ENCODE measurements around the gene SLC1A2.
A peak's percentile ranks its signal among the peaks of the same experiment; 100 is the strongest.

SLC1A2 gene

GRCh38 chr11:35316161-35316560 lies 103.2 kb downstream of the SLC1A2 start:
- Histone ChIP-seq H3K4me3 (ENCODE audit: insufficient read depth, low read length, poor library complexity, severe bottlenecking) (no peak overlapping the region), H3K9me3 (ENCODE audit: insufficient read depth, low read length) (no peaks in the 10 kb centered on the region), H3K27me3 (ENCODE audit: low read length) (no peaks in the 10 kb centered on the region), H3K9ac (ENCODE audit: low read length) (no peak overlapping the region), H3K36me3 (ENCODE audit: low read length) (no peaks in the 10 kb centered on the region), H3K9me2 (replicated peaks; ENCODE audit: insufficient read depth, low read length) (0 out of 2 replicates have a peak, but pooled peaks cover 4% of the 10 kb centered on the region), H2AFZ (ENCODE audit: low read depth, low read length, severe bottlenecking) (no peak overlapping the region), H3F3A (ENCODE audit: insufficient read depth) (no peaks in the 10 kb centered on the region), H3K27ac (ENCODE audit: low read depth, low read length) (no peak overlapping the region), H3K4me2 (ENCODE audit: low read depth, low read length, poor library complexity, severe bottlenecking) (no peak overlapping the region), H3K79me2 (ENCODE audit: insufficient read depth, low read length) (no peaks in the 10 kb centered on the region), H4K20me1 (ENCODE audit: low read depth, low read length) (no peaks in the 10 kb centered on the region)
- no peak for TF ChIP-seq CTCF (IDR thresholded peaks at IDR 0.05; ENCODE audit: insufficient read depth, low read length, poor library complexity, severe bottlenecking)
- no peak for TF ChIP-seq EZH2phosphoT487 (conservative IDR thresholded peaks at IDR 0.05; ENCODE audit: low read length)

- Histone ChIP-seq H2AFZ (ENCODE audit: low read depth, low read length, severe bottlenecking) (no peak overlapping the region), H3K4me3 (ENCODE audit: insufficient read depth, low read length, poor library complexity, severe bottlenecking) (no peak overlapping the region), H3K9me2 (replicated peaks; ENCODE audit: insufficient read depth, low read length) (no peaks in the 10 kb centered on the region), H4K20me1 (ENCODE audit: low read depth, low read length) (no peaks in the 10 kb centered on the region), H3K9ac (ENCODE audit: low read length) (no peak overlapping the region), H3K79me2 (ENCODE audit: insufficient read depth, low read length) (no peaks in the 10 kb centered on the region), H3K9me3 (ENCODE audit: insufficient read depth, low read length) (no peaks in the 10 kb centered on the region), H3K4me2 (ENCODE audit: low read depth, low read length, poor library complexity, severe bottlenecking) (peak overlapping the region; percentile 8), H3F3A (ENCODE audit: insufficient read depth) (no peaks in the 10 kb centered on the region), H3K27me3 (ENCODE audit: low read length) (no peaks in the 10 kb centered on the region), H3K27ac (ENCODE audit: low read depth, low read length) (no peak overlapping the region), H3K36me3 (ENCODE audit: low read length) (no peaks in the 10 kb centered on the region)
- no peak for TF ChIP-seq EZH2phosphoT487 (conservative IDR thresholded peaks at IDR 0.05; ENCODE audit: low read length)
- TF ChIP-seq CTCF (IDR thresholded peaks at IDR 0.05; ENCODE audit: insufficient read depth, low read length, poor library complexity, severe bottlenecking), result no peak
These were observed 105.6 kb downstream of the SLC1A2 start for GRCh38 chr11:35313760-35314153.

GRCh38 chr11:35313066-35313759 lies 106.1 kb downstream of the SLC1A2 start:
- H3K9me3 ChIP-seq (ENCODE audit: insufficient read depth, low read length), result no peaks in the 10 kb centered on the region
- no peak for TF ChIP-seq CTCF (IDR thresholded peaks at IDR 0.05; ENCODE audit: insufficient read depth, low read length, poor library complexity, severe bottlenecking)
- TF ChIP-seq EZH2phosphoT487 (conservative IDR thresholded peaks at IDR 0.05; ENCODE audit: low read length), result no peak
- no peaks in the 10 kb centered on the region for H3K36me3 ChIP-seq (ENCODE audit: low read length)
- H3K79me2 ChIP-seq (ENCODE audit: insufficient read depth, low read length), result no peaks in the 10 kb centered on the region
- peak overlapping the region; percentile 8 for H3K4me2 ChIP-seq (ENCODE audit: low read depth, low read length, poor library complexity, severe bottlenecking)
- no peak overlapping the region for H2AFZ ChIP-seq (ENCODE audit: low read depth, low read length, severe bottlenecking)
- H3K27me3 ChIP-seq (ENCODE audit: low read length), result no peaks in the 10 kb centered on the region
- H3K9me2 ChIP-seq (replicated peaks; ENCODE audit: insufficient read depth, low read length), result no peaks in the 10 kb centered on the region
- H3K27ac ChIP-seq (ENCODE audit: low read depth, low read length), result no peak overlapping the region
- H3F3A ChIP-seq (ENCODE audit: insufficient read depth), result no peaks in the 10 kb centered on the region
- no peak overlapping the region for H3K9ac ChIP-seq (ENCODE audit: low read length)
- no peak overlapping the region for H3K4me3 ChIP-seq (ENCODE audit: insufficient read depth, low read length, poor library complexity, severe bottlenecking)
- H4K20me1 ChIP-seq (ENCODE audit: low read depth, low read length), result no peaks in the 10 kb centered on the region
